ENCODE measurements around the gene C10orf71.

DNA sequence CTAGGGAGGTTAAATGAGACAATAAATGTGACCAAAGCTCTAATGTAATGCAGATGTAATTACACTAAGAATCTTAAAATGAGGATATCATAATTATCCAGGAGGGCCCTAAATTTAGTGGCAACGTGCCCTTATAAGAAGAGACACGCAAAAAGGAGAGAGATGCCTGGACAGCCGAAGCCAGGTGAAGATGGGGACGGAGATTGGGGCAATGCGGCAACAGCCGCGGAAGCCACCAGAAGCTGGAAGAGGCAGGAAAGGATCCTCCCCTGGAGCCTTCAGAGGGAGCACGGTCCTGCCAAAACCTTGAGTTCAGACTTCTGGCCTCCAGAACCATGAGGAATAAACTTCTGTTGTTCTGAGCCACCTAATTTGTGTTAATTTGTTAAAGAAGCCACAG, 25.3 kb upstream of the C10orf71 start:
- TF ChIP-seq, protein P1, sequence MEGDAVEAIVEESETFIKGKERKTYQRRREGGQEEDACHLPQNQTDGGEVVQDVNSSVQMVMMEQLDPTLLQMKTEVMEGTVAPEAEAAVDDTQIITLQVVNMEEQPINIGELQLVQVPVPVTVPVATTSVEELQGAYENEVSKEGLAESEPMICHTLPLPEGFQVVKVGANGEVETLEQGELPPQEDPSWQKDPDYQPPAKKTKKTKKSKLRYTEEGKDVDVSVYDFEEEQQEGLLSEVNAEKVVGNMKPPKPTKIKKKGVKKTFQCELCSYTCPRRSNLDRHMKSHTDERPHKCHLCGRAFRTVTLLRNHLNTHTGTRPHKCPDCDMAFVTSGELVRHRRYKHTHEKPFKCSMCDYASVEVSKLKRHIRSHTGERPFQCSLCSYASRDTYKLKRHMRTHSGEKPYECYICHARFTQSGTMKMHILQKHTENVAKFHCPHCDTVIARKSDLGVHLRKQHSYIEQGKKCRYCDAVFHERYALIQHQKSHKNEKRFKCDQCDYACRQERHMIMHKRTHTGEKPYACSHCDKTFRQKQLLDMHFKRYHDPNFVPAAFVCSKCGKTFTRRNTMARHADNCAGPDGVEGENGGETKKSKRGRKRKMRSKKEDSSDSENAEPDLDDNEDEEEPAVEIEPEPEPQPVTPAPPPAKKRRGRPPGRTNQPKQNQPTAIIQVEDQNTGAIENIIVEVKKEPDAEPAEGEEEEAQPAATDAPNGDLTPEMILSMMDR (IDR thresholded peaks at IDR 0.05), result no peak
- TF ChIP-seq EP300 (IDR thresholded peaks at IDR 0.05), result no peak
- no peak for TF ChIP-seq POLR2A (IDR thresholded peaks at IDR 0.05)
